Testis (tissue), 3 donors: Measurements from ENCODE around the gene FANCD2. TPM values are rescaled to one million over a fixed set of nuclear protein-coding genes. Genes with fewer than 3 reads are reported as not detected.
"Not testable (repeated sequence)": the region's sequence is repeated elsewhere in the genome, so short reads cannot be mapped to it uniquely, and the experiment has no call there.

Experiments
- DNase-seq: peaks from one replicate; pipeline ENCODE4 v3.0.0-alpha.2; 2019
- H3K27ac ChIP-seq, 2 donors: fragments of 200-600 bp; sonication (generic); one replicate each; pipeline ENCODE4 v1.5.1; 2019
- H3K27me3 ChIP-seq: fragments of 200-600 bp; sonication (generic); one replicate; pipeline ENCODE4 v1.5.1; 2019
- H3K36me3 ChIP-seq: fragments of 200-600 bp; sonication (generic); one replicate; pipeline ENCODE4 v1.5.1; 2017; ENCODE audit warnings: low read depth; ENCODE audit errors: missing control alignments
- H3K4me1 ChIP-seq: fragments of 200-600 bp; sonication (generic); one replicate; pipeline ENCODE4 v1.5.1; 2019
- H3K4me3 ChIP-seq, 2 donors: fragments of 200-600 bp; sonication (generic); one replicate each; pipeline ENCODE4 v1.5.1; 2017 to 2019
- H3K9me3 ChIP-seq: fragments of 200-600 bp; sonication (generic); one replicate; pipeline ENCODE4 v1.5.1; 2017
- CTCF ChIP-seq, 3 experiments: fragments of 450-650 bp in 2 of 3; fragments of 200-600 bp in 1 of 3; sonication (generic) in 1 of 3; IDR thresholded peaks; one replicate each; pipeline ENCODE4 v1.5.1; 2016 to 2019; ENCODE audit warnings: antibody characterized with exemption in 3 of 3, mild to moderate bottlenecking in 2 of 3, moderate library complexity in 1 of 3
- POLR2A ChIP-seq: fragments of 450-650 bp; IDR thresholded peaks from one replicate; pipeline ENCODE4 v1.6.1; 2017; ENCODE audit warnings: antibody characterized with exemption, mild to moderate bottlenecking, moderate library complexity
- WGBS, 2 donors: methylation state at CpG; one replicate each; pipeline ENCODE4 v1.1.5; 2018; 5-methylcytosine and 5-hydroxymethylcytosine counted together
- intact Hi-C: fragments of 100-400 bp; cut with DNase I; formaldehyde crosslinking; loops from one replicate; pipeline ENCODE4 v1.15.1; 2023; ENCODE audit warnings: low total_unique reads
- polyA plus RNA-seq: library from polyadenylated mRNA; stranded (reverse); fragments of 350-450 nt; fragmentation: Illumina TruSeq; extraction: RNeasy Lipid Tissue Mini Kit (QIAGEN cat#74804); gene quantifications from one replicate; pipeline ENCODE4 v1.2.3, GENCODE V29; 2014; ENCODE audit warnings: low read depth, low replicate concordance; ENCODE audit not compliant: insufficient read depth
- total RNA-seq, 2 donors: library from RNA; depleted of rRNA; stranded (reverse); fragments of >200 nt; gene quantifications; one replicate each; pipeline ENCODE4 v1.2.3, GENCODE V29; 2016

The FANCD2 gene
- total and polyA plus RNA-seq, 3 donors from 2014 or later: 23.7 to 41.6 (median 38.5) TPM

GRCh38 chr3:10011631-10012030 lies 14.6 kb upstream of the FANCD2 start:
- no peak overlapping the region for H3K27ac ChIP-seq
- 40 to 49% methylated on average over 5 to 8 of the region's 8 CpGs for WGBS, 2 donors
- DNase-seq: no peak
- intact Hi-C loops: no loop called here
- H3K9me3 ChIP-seq: no peaks in the 10 kb centered on the region
- H3K36me3 ChIP-seq: no peaks in the 10 kb centered on the region
- peaks cover 32% of the 10 kb centered on the region for H3K4me1 ChIP-seq
- TF ChIP-seq POLR2A (no peak), CTCF (IDR thresholded peaks at IDR 0.05) (no peak)
- H3K27me3 ChIP-seq: no peaks in the 10 kb centered on the region
- peak overlapping the region in 1 of 2 donors; percentile 72 for H3K4me3 ChIP-seq

GRCh38 chr3:10012106-10012505 lies 14.1 kb upstream of the FANCD2 start:
- no peak for TF ChIP-seq CTCF (IDR thresholded peaks at IDR 0.05)
- TF ChIP-seq POLR2A: no peak
- intact Hi-C loops: no loop called here
- H3K27ac ChIP-seq: no peak overlapping the region
- peaks cover 32% of the 10 kb centered on the region for H3K4me1 ChIP-seq
- H3K27me3 ChIP-seq: no peaks in the 10 kb centered on the region
- no peak overlapping the region for H3K4me3 ChIP-seq
- no peaks in the 10 kb centered on the region for H3K36me3 ChIP-seq
- no peaks in the 10 kb centered on the region for H3K9me3 ChIP-seq
- 87 to 92% methylated on average over 7 of the region's 7 CpGs for WGBS, 2 donors
- no peak for DNase-seq

GRCh38 chr3:10015461-10015904 lies 10.8 kb upstream of the FANCD2 start:
- 20 to 26% methylated on average over 10 of the region's 10 CpGs for WGBS, 2 donors
- Histone ChIP-seq H3K9me3 (no peaks in the 10 kb centered on the region), H3K36me3 (no peaks in the 10 kb centered on the region), H3K27me3 (no peaks in the 10 kb centered on the region), H3K4me3 (no peak overlapping the region), H3K4me1 (peaks cover 15% of the 10 kb centered on the region), H3K27ac (peak overlapping the region; percentile 44 to 88)
- intact Hi-C loops: no loop called here
- TF ChIP-seq POLR2A (no peak), CTCF (IDR thresholded peaks at IDR 0.05) (no peak)
- DNase-seq: peak; percentile 90

- 95% methylated on average over 8 to 13 of the region's 13 CpGs for WGBS, 2 donors
- no peak for TF ChIP-seq POLR2A
- no peak for TF ChIP-seq CTCF (IDR thresholded peaks at IDR 0.05)
- Histone ChIP-seq H3K4me1 (peaks cover 15% of the 10 kb centered on the region), H3K27me3 (no peaks in the 10 kb centered on the region), H3K27ac (no peak overlapping the region), H3K9me3 (no peaks in the 10 kb centered on the region), H3K36me3 (no peaks in the 10 kb centered on the region), H3K4me3 (no peak overlapping the region)
- DNase-seq: no peak
- intact Hi-C loops: no loop called here
Observed at GRCh38 chr3:10017636-10018292, 8.5 kb upstream of the FANCD2 start.

GRCh38 chr3:10018806-10019205 lies 7.4 kb upstream of the FANCD2 start:
- intact Hi-C loops, H3K4me3 ChIP-seq, H3K36me3 ChIP-seq, H3K27ac ChIP-seq, H3K9me3 ChIP-seq, H3K27me3 ChIP-seq, DNase-seq: not testable (repeated sequence)
- peaks cover 15% of the 10 kb centered on the region for H3K4me1 ChIP-seq
- WGBS, 2 donors: 90 to 98% methylated on average over 2 of the region's 2 CpGs
